ENCODE data around the gene ARX. TPM values are rescaled to one million over a fixed set of nuclear protein-coding genes. Genes with fewer than 3 reads are reported as not detected.

Gene ARX
- total and polyA plus RNA-seq, 2 of the 8 experiments (the other 6 are each of a cell fraction or from before 2014, with no cell fraction given): not detected

DNA sequence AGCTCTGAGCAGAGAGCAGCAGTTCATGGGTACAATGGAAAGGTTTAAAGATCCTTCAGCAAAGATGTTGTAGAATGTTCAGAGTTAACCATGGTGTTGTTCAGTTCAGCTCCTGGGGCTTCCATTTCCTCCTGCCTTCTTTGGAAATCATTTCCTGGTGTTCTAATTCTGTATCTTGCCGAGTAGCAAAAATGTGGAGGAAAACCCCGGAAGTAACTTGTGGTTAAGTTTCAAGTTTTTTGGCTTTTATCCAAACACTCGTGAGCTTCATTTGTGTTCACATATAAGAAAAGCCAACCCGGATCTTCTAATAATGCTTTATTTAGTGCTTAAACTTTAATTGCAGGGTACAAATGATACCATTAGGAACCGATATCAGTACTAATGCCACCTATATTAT lies 33.6 kb upstream of the ARX start:
- no peaks in the 10 kb centered on the region for H3K79me2 ChIP-seq (ENCODE audit: control insufficient read depth in 1 of 2, insufficient read depth in 2 of 2, low read length in 2 of 2)
- no peak overlapping the region for H4K8ac ChIP-seq (ENCODE audit: extremely low read depth, insufficient read depth, low read length)
- no peak for DNase-seq (ENCODE audit: low read depth in 1 of 2, low spot score in 2 of 2)
- no peaks in the 10 kb centered on the region for H3K36me3 ChIP-seq (ENCODE audit: control insufficient read depth in 2 of 4, insufficient read depth in 4 of 4, low read length in 3 of 4)
- peak overlapping the region; percentile 22; the same call in 1 of the 2 replicates for H2AFZ ChIP-seq (ENCODE audit: low read length)
- H3K9ac ChIP-seq (replicated peaks in 1 of 4; ENCODE audit: extremely low read depth in 1 of 4, low read depth in 3 of 4, low read length in 3 of 4): no peak overlapping the region
- H3K79me1 ChIP-seq (ENCODE audit: low read depth, low read length): no peaks in the 10 kb centered on the region
- 0 out of 4 replicates have a peak overlapping the region, but pooled peaks of 1 of the 2 experiments have one; percentile 11 for H3K4me2 ChIP-seq (ENCODE audit: insufficient read depth in 1 of 2, low read depth in 2 of 2, low read length in 2 of 2)
- H3K4ac ChIP-seq (replicated peaks; ENCODE audit: insufficient read length, low read depth, low read length): no peak overlapping the region
- H3K23me2 ChIP-seq (ENCODE audit: low read depth, low read length): no peaks in the 10 kb centered on the region
- no peaks in the 10 kb centered on the region for H3K9me3 ChIP-seq (ENCODE audit: insufficient read depth in 2 of 2, low read depth in 1 of 2, low read length in 1 of 2)
- 50% methylated on average over 5 of the region's 5 CpGs; no CpG with 5 or more reads in 1 of the 2 experiments for WGBS, 2 experiments (ENCODE audit: extremely low coverage in 1 of 2, insufficient coverage in 1 of 2, insufficient read length in 1 of 2, insufficient replicate concordance in 2 of 2, low coverage in 1 of 2, low lambda C conversion rate in 2 of 2, missing lambda C conversion rate in 1 of 2)
- 0 out of 2 replicates have a peak overlapping the region, but pooled peaks have one; percentile 80 for H2BK20ac ChIP-seq (ENCODE audit: low read length)
- peak overlapping the region; percentile 48 for H3K18ac ChIP-seq (ENCODE audit: extremely low read depth, low read length)
- H2BK120ac ChIP-seq (replicated peaks; ENCODE audit: low read depth, low read length): no peak overlapping the region
- H3K27me3 ChIP-seq (replicated peaks in 1 of 4; ENCODE audit: control insufficient read depth in 3 of 4, extremely low read depth in 1 of 4, insufficient read depth in 3 of 4, low read length in 3 of 4): no peaks in the 10 kb centered on the region
- POLR2A ChIA-PET (ENCODE audit: partially characterized antibody): no interaction called here
- FAIRE-seq: no peak
- peaks cover 0 to 19% (median 4%) of the 10 kb centered on the region in 4 experiments; a peak in 2 of 7 replicates for H3K4me1 ChIP-seq (replicated peaks in 1 of 4; ENCODE audit: control insufficient read depth in 3 of 4, insufficient read depth in 4 of 4, low read length in 3 of 4)
- CTCF ChIA-PET (ENCODE audit: partially characterized antibody): interaction anchor here (0.7 to 2.7 kb wide), 4 partner anchors 13 to 94 kb away, joined by 3 to 12 read pairs (median 4); no protein-coding TSS in a partner anchor
- H3K14ac ChIP-seq (ENCODE audit: insufficient read length): no peak overlapping the region
- peak overlapping the region; percentile 85; the same call in 1 of the 2 replicates for H2BK5ac ChIP-seq (ENCODE audit: low read depth, low read length)
- H4K91ac ChIP-seq (replicated peaks; ENCODE audit: insufficient read length, low read length): peak overlapping the region; percentile 85
- H3K23ac ChIP-seq (ENCODE audit: insufficient read length): no peak overlapping the region
- no peak overlapping the region for H3K56ac ChIP-seq (replicated peaks; ENCODE audit: insufficient read length, low read depth, low read length)
- no peak overlapping the region; the same call in 1 of the 2 replicates for H3K27ac ChIP-seq (ENCODE audit: low read depth, low read length)
- H2BK12ac ChIP-seq (ENCODE audit: low read depth, low read length): no peak overlapping the region
- no peak for TF ChIP-seq CEBPB (IDR thresholded peaks at IDR 0.05; ENCODE audit: low read depth, low read length)
- no peak for TF ChIP-seq BACH1 (IDR thresholded peaks at IDR 0.05; ENCODE audit: low read length)
- no peak for TF ChIP-seq HDAC2 (IDR thresholded peaks at IDR 0.05; ENCODE audit: borderline replicate concordance in 1 of 2, low read depth in 2 of 2, low read length in 2 of 2)
- TF ChIP-seq SAP30 (IDR thresholded peaks at IDR 0.05; ENCODE audit: insufficient read depth, insufficient replicate concordance, low read length): no peak
- TF ChIP-seq RNF2 (IDR thresholded peaks at IDR 0.05; ENCODE audit: borderline replicate concordance, low read depth, low read length, missing control alignments, poor library complexity, severe bottlenecking): no peak
- no peak for TF ChIP-seq BRCA1 (IDR thresholded peaks at IDR 0.05; ENCODE audit: low read depth, low read length)
- no peak overlapping the region for H2BK15ac ChIP-seq (ENCODE audit: low read length)
- H4K20me1 ChIP-seq (replicated peaks in 1 of 2; ENCODE audit: control insufficient read depth in 1 of 2, insufficient read depth in 2 of 2, low read length in 2 of 2): no peaks in the 10 kb centered on the region
- H2AK5ac ChIP-seq (ENCODE audit: low read depth, low read length): no peak overlapping the region
- no peak overlapping the region; a peak in 1 of 8 replicates for H3K4me3 ChIP-seq (ENCODE audit: extremely low read depth in 1 of 4, insufficient read depth in 2 of 4, low read depth in 3 of 4, low read length in 4 of 4)
- H4K5ac ChIP-seq (ENCODE audit: insufficient read length, low read depth, low read length): peak overlapping the region; percentile 37
